Ishikawa (cell line): Measurements from ENCODE around the gene PLXNA2.

Source experiments
- CEBPB ChIP-seq: IDR thresholded peaks from 2 replicates; pipeline ENCODE4 v1.6.1; 2012
- CREB1 ChIP-seq: IDR thresholded peaks from 2 replicates; pipeline ENCODE4 v1.6.1; 2012; ENCODE audit warnings: low read depth
- EGR1 ChIP-seq: IDR thresholded peaks from 2 replicates; pipeline ENCODE4 v1.6.1; 2012
- EP300 ChIP-seq: IDR thresholded peaks from 2 replicates; pipeline ENCODE4 v1.6.1; 2012; ENCODE audit warnings: borderline replicate concordance
- FOXM1 ChIP-seq: IDR thresholded peaks from 2 replicates; pipeline ENCODE4 v1.6.1; 2012; ENCODE audit warnings: low read depth, borderline replicate concordance
- NFIC ChIP-seq: IDR thresholded peaks from 2 replicates; pipeline ENCODE4 v1.6.1; 2012
- RAD21 ChIP-seq: IDR thresholded peaks from 2 replicates; pipeline ENCODE4 v1.6.1; 2012; ENCODE audit warnings: low read depth
- TAF1 ChIP-seq: IDR thresholded peaks from 2 replicates; pipeline ENCODE4 v1.6.1; 2012; ENCODE audit warnings: low read depth, mild to moderate bottlenecking
- TCF12 ChIP-seq: IDR thresholded peaks from 2 replicates; pipeline ENCODE4 v1.6.1; 2012; ENCODE audit warnings: low read depth
- TEAD4 ChIP-seq: IDR thresholded peaks from 2 replicates; pipeline ENCODE4 v1.6.1; 2012
- YY1 ChIP-seq: IDR thresholded peaks from 2 replicates; pipeline ENCODE4 v1.6.1; 2012; ENCODE audit warnings: low read depth
- ZBTB7A ChIP-seq: IDR thresholded peaks from 2 replicates; pipeline ENCODE4 v1.6.1; 2012; ENCODE audit warnings: low read depth
- TF ChIP-seq, protein P1 (sequence below): IDR thresholded peaks from 2 replicates; pipeline ENCODE4 v1.6.1; 2012
- TF ChIP-seq, protein P2 (sequence below): IDR thresholded peaks from 2 replicates; pipeline ENCODE4 v1.6.1; 2012
- TF ChIP-seq, protein P3 (sequence below): IDR thresholded peaks from 2 replicates; pipeline ENCODE4 v1.6.1; 2012; ENCODE audit warnings: low read depth, mild to moderate bottlenecking

The PLXNA2 gene

DNA sequence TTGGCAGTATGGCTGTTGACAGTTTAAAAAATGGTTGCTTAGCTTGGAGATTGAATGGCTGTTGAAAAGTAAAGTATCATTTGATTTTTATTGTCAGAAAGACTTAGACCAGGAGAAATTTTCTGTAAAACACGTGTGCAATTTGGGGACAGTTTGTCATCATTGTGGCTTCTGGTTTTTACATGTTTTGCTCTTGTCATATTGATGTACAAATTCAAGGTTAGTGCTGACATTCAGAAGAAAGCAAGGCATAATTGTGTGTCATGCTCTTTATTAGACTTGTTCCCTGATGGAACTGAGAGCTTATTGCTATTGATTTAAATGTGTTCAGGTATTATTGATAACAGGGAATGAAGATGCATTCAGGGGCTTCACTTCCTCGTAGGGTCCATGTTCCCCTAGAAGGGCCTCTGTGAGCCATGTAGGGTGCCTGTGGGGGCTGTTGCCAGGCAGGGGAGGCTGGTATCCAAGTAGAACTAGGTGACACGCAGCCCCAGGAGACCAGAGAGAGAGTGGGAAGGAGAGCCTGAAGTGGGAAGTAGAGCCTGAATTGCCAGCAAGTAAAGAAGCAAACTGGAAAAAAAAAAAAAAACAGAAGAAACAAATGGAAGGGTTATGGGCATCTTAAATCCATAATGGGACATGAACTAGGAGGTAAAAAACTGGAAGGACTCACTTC is 32.7 kb upstream of the PLXNA2 start:
- TF ChIP-seq, protein P1, sequence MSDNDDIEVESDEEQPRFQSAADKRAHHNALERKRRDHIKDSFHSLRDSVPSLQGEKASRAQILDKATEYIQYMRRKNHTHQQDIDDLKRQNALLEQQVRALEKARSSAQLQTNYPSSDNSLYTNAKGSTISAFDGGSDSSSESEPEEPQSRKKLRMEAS, result no peak
- TF ChIP-seq EP300, result no peak
- TF ChIP-seq ZBTB7A, result no peak
- TF ChIP-seq RAD21, result no peak
- TF ChIP-seq, protein P2, sequence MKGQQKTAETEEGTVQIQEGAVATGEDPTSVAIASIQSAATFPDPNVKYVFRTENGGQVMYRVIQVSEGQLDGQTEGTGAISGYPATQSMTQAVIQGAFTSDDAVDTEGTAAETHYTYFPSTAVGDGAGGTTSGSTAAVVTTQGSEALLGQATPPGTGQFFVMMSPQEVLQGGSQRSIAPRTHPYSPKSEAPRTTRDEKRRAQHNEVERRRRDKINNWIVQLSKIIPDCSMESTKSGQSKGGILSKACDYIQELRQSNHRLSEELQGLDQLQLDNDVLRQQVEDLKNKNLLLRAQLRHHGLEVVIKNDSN, result no peak
- TF ChIP-seq NFIC, result no peak
- TF ChIP-seq TAF1, result no peak
- TF ChIP-seq TEAD4, result no peak

DNA sequence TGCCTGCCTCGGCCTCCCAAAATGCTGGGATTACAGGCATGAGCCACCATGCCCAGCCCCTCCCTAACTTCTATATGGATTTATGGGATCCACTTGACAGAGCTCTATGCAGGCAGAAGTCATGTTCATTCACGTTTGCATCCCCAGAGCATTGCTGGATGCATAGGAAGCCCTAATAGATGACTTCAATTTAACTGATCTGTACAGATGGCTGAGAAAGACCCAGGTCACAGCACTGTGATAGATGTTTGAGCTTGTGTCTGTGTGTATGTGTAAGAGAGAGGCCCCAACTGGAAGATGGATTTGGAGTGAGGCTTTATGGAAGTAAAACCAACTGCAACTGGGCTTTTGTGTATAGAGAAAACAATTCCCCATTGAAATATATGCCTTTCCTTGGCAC is 30.9 kb upstream of the PLXNA2 start:
- TF ChIP-seq RAD21 (no peak), CREB1 (no peak), ZBTB7A (no peak), TCF12 (no peak), TAF1 (no peak), EP300 (no peak), YY1 (no peak), NFIC (no peak), CEBPB (no peak), TEAD4 (no peak), FOXM1 (no peak), EGR1 (no peak)
- TF ChIP-seq, protein P3, sequence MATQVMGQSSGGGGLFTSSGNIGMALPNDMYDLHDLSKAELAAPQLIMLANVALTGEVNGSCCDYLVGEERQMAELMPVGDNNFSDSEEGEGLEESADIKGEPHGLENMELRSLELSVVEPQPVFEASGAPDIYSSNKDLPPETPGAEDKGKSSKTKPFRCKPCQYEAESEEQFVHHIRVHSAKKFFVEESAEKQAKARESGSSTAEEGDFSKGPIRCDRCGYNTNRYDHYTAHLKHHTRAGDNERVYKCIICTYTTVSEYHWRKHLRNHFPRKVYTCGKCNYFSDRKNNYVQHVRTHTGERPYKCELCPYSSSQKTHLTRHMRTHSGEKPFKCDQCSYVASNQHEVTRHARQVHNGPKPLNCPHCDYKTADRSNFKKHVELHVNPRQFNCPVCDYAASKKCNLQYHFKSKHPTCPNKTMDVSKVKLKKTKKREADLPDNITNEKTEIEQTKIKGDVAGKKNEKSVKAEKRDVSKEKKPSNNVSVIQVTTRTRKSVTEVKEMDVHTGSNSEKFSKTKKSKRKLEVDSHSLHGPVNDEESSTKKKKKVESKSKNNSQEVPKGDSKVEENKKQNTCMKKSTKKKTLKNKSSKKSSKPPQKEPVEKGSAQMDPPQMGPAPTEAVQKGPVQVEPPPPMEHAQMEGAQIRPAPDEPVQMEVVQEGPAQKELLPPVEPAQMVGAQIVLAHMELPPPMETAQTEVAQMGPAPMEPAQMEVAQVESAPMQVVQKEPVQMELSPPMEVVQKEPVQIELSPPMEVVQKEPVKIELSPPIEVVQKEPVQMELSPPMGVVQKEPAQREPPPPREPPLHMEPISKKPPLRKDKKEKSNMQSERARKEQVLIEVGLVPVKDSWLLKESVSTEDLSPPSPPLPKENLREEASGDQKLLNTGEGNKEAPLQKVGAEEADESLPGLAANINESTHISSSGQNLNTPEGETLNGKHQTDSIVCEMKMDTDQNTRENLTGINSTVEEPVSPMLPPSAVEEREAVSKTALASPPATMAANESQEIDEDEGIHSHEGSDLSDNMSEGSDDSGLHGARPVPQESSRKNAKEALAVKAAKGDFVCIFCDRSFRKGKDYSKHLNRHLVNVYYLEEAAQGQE, result no peak
- TF ChIP-seq, protein P2, result no peak
- TF ChIP-seq, protein P1, result no peak

DNA sequence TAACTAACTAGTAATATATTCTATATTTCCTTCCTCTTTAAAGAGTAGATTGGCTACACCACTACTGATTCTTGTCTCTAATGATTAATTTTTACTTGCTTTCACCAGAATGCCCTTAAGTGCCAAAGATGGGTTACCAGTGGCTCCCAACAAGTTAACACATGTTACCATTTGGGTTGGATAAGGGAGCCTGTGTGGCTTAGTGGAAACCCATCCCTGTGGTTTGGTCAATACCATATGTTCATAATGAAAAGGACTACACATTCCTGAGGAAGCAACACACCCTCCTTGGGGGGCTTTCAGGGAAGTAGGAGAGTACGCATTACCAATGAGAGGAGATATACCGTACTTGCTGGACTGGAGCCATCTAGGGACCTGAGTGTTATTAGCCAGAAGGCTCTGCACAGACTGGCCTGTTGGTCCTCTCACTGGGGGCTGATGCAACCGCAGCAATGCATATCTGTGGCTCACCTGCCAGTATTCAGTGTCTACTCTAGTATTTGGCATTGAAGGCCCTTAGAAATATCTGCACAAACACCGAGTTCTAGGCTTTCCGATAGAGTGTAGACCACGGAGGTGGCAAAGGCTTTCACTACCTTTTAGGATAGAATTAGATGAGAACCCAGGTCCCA is 29.3 kb upstream of the PLXNA2 start:
- TF ChIP-seq EGR1 (no peak), ZBTB7A (no peak), CREB1 (no peak), TEAD4 (no peak), TAF1 (no peak), EP300 (no peak), RAD21 (no peak), CEBPB (no peak), TCF12 (no peak), NFIC (no peak), YY1 (no peak), FOXM1 (no peak)
- TF ChIP-seq, protein P3, result no peak
- TF ChIP-seq, protein P2, result no peak
- TF ChIP-seq, protein P1, result no peak

DNA sequence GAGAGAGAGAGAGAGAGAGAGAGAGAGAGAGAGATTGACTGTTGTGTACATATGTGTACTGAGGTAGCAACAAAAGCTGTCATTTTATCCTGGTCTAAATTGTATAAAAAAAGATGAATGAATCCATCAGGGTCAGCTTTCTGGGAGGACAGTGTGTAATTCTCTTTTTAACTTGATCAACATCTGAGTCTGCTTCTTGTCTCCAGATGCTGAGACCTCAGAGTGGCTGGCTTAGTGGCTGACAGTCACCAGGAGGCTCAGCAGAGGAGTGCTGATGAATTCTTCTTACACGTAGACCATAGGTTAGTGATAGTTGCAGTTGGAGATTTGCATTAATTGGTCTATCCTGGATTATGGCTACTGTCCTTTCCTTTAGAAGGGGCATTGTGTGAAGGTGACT is 28.5 kb upstream of the PLXNA2 start:
- no peak for TF ChIP-seq TCF12
- TF ChIP-seq RAD21, result no peak
- no peak for TF ChIP-seq CREB1
- TF ChIP-seq, protein P1, result no peak
- no peak for TF ChIP-seq EGR1
- no peak for TF ChIP-seq CEBPB
- TF ChIP-seq EP300, result no peak
- TF ChIP-seq TEAD4, result no peak
- no peak for TF ChIP-seq NFIC
- TF ChIP-seq, protein P2, result no peak
- TF ChIP-seq, protein P3, result no peak
